IMR-90 (cell line): Measurements from ENCODE around the gene PCGF3. TPM values are rescaled to one million over a fixed set of nuclear protein-coding genes. Genes with fewer than 3 reads are reported as not detected.

Source experiments
- ATAC-seq: fragments of 200-7000 bp; cut with Tn5 transposase; 2 replicates; pipeline ENCODE4 v1.9.1; 2020; ENCODE audit warnings: low read depth, mild to moderate bottlenecking, moderate library complexity
- BruUV-seq: library from RNA; stranded (reverse); fragments of 400-500 nt; replicated peaks from 2 replicates; lab custom pipeline; 2021; lab: Mats Ljungman, UMichigan
- CTCF ChIA-PET: fragments of 300-600 bp; formaldehyde crosslinking; extraction: SDS; loops from one replicate; lab custom pipeline; 2021; ENCODE audit warnings: antibody characterized with exemption; lab: Yijun Ruan, JAX
- POLR2A ChIA-PET: fragments of 300-600 bp; sonication (Branson Sonifier 250); formaldehyde crosslinking; loops from one replicate; lab custom pipeline; 2022; ENCODE audit warnings: antibody characterized with exemption; ENCODE audit not compliant: unreplicated experiment; lab: Charles Lee
- DNase-seq: peaks from one replicate; pipeline ENCODE4 v3.0.0; 2013
- H2AFZ ChIP-seq: replicated peaks from 2 replicates; pipeline ENCODE3; 2013; ENCODE audit warnings: low read length, mild to moderate bottlenecking; ENCODE audit not compliant: poor library complexity
- H2AK5ac ChIP-seq: 2 replicates; pipeline ENCODE4 v1.6.1; 2013; ENCODE audit warnings: low read depth, low read length, inconsistent platforms
- H2AK9ac ChIP-seq: replicated peaks from 2 replicates; pipeline ENCODE3; 2013; ENCODE audit warnings: mild to moderate bottlenecking, low read depth, low read length, moderate library complexity; ENCODE audit not compliant: poor library complexity
- H2BK120ac ChIP-seq: 2 replicates; pipeline ENCODE4 v1.6.1; 2013; ENCODE audit warnings: low read depth, low read length, inconsistent platforms
- H2BK15ac ChIP-seq: 3 replicates; pipeline ENCODE4 v1.6.1; 2013; ENCODE audit warnings: low read depth, low read length, inconsistent platforms
- H2BK20ac ChIP-seq: 2 replicates; pipeline ENCODE4 v1.6.1; 2013; ENCODE audit warnings: low read depth, mild to moderate bottlenecking, inconsistent platforms, low read length, moderate library complexity
- H2BK5ac ChIP-seq: 2 replicates; pipeline ENCODE4 v1.6.1; 2013; ENCODE audit warnings: mild to moderate bottlenecking, low read depth, low read length, inconsistent platforms; ENCODE audit not compliant: poor library complexity, severe bottlenecking
- H3K14ac ChIP-seq: replicated peaks from 2 replicates; pipeline ENCODE4 v1.6.1; 2013; ENCODE audit warnings: low read depth, low read length, inconsistent platforms
- H3K18ac ChIP-seq: 2 replicates; pipeline ENCODE4 v1.6.1; 2013; ENCODE audit warnings: low read depth, low read length, control low read depth
- H3K23ac ChIP-seq: 2 replicates; pipeline ENCODE4 v1.6.1; 2013; ENCODE audit warnings: low read depth, low read length, inconsistent platforms
- H3K27ac ChIP-seq: 2 replicates; pipeline ENCODE4 v1.5.1; 2013; ENCODE audit warnings: mild to moderate bottlenecking, control low read depth, low read length; ENCODE audit not compliant: insufficient read depth
- H3K27me3 ChIP-seq: 2 replicates; pipeline ENCODE4 v1.6.1; 2013; ENCODE audit warnings: low read length; ENCODE audit not compliant: control insufficient read depth, insufficient read depth
- H3K36me3 ChIP-seq: 2 replicates; pipeline ENCODE4 v1.6.1; 2013; ENCODE audit warnings: low read length, mixed read lengths; ENCODE audit not compliant: control insufficient read depth, insufficient read depth
- H3K4ac ChIP-seq: 2 replicates; pipeline ENCODE4 v1.6.1; 2013; ENCODE audit warnings: low read depth, low read length, inconsistent platforms
- H3K4me1 ChIP-seq: 2 replicates; pipeline ENCODE4 v1.6.1; 2013; ENCODE audit warnings: low read length, mixed read lengths; ENCODE audit not compliant: control insufficient read depth, insufficient read depth
- H3K4me2 ChIP-seq: 2 replicates; pipeline ENCODE4 v1.6.1; 2013; ENCODE audit warnings: low read depth, mild to moderate bottlenecking, control low read depth, low read length, moderate library complexity
- H3K4me3 ChIP-seq: 2 replicates; pipeline ENCODE4 v1.5.1; 2013; ENCODE audit warnings: low read depth, mild to moderate bottlenecking, control low read depth, low read length, moderate library complexity; ENCODE audit not compliant: insufficient read depth
- H3K56ac ChIP-seq: 2 replicates; pipeline ENCODE4 v1.6.1; 2013; ENCODE audit warnings: low read length, inconsistent platforms; ENCODE audit not compliant: insufficient read depth; ENCODE audit errors: extremely low read depth
- H3K79me1 ChIP-seq, 2 experiments: 2 replicates each; pipeline ENCODE4 v1.6.1; 2013; ENCODE audit warnings: low read length in 2 of 2, inconsistent platforms in 1 of 2, low read depth in 1 of 2
- H3K9ac ChIP-seq: 2 replicates; pipeline ENCODE4 v1.6.1; 2013; ENCODE audit warnings: low read depth, low read length, control low read depth
- H3K9me1 ChIP-seq: 2 replicates; pipeline ENCODE4 v1.6.1; 2013; ENCODE audit warnings: low read length, inconsistent platforms; ENCODE audit not compliant: insufficient read depth
- H3K9me3 ChIP-seq: 2 replicates; pipeline ENCODE4 v1.6.1; 2013; ENCODE audit warnings: low read length; ENCODE audit not compliant: control insufficient read depth, insufficient read depth
- H4K20me1 ChIP-seq: 2 replicates; pipeline ENCODE4 v1.6.1; 2013; ENCODE audit warnings: low read length, inconsistent platforms; ENCODE audit not compliant: insufficient read depth
- H4K5ac ChIP-seq: 2 replicates; pipeline ENCODE4 v1.6.1; 2013; ENCODE audit warnings: mild to moderate bottlenecking, low read depth, low read length, control low read depth
- H4K8ac ChIP-seq, 2 experiments: 2 replicates each; pipeline ENCODE4 v1.6.1; 2013; ENCODE audit warnings: low read depth in 2 of 2, low read length in 2 of 2, control low read depth in 1 of 2, inconsistent platforms in 1 of 2
- H4K91ac ChIP-seq: 2 replicates; pipeline ENCODE4 v1.6.1; 2013; ENCODE audit warnings: low read depth, low read length, inconsistent platforms; ENCODE audit not compliant: insufficient read depth
- BHLHE40 ChIP-seq: fragments of 150-350 bp; IDR thresholded peaks from 2 replicates; pipeline ENCODE4 v1.6.1; 2016; ENCODE audit warnings: mild to moderate bottlenecking, low read depth, low read length
- CHD1 ChIP-seq: IDR thresholded peaks from 2 replicates; pipeline ENCODE4 v1.6.1; 2012; ENCODE audit warnings: low read depth, low read length, improper control_type of control experiment
- MAZ ChIP-seq: IDR thresholded peaks from 2 replicates; pipeline ENCODE4 v1.6.1; 2012; ENCODE audit warnings: low read depth, mild to moderate bottlenecking, low read length, improper control_type of control experiment, moderate library complexity, borderline replicate concordance
- MXI1 ChIP-seq: IDR thresholded peaks from 2 replicates; pipeline ENCODE4 v1.6.1; 2012; ENCODE audit warnings: low read depth, mild to moderate bottlenecking, low read length, moderate library complexity, borderline replicate concordance
- POLR2A ChIP-seq: IDR thresholded peaks from 2 replicates; pipeline ENCODE4 v1.6.1; 2012; ENCODE audit warnings: mild to moderate bottlenecking, low read depth, low read length
- RAD21 ChIP-seq: IDR thresholded peaks from 2 replicates; pipeline ENCODE4 v1.6.1; 2012; ENCODE audit warnings: low read length, improper control_type of control experiment
- WGBS, 2 experiments: methylation state at CpG; one replicate each; pipeline versions ENCODE4 v1.1.5 to v1.1.7; 2013; ENCODE audit warnings: missing lambda C conversion rate in 2 of 2; ENCODE audit not compliant: insufficient read length in 1 of 2; ENCODE audit errors: extremely low coverage in 2 of 2; 5-methylcytosine and 5-hydroxymethylcytosine counted together
- dilution Hi-C: fragments of 300-500 bp; cut with HindIII; formaldehyde crosslinking; loops from one replicate; pipeline ENCODE4 v1.14.3; 2018; ENCODE audit warnings: low sequenced_read_pairs; ENCODE audit not compliant: unreplicated experiment
- in situ Hi-C: fragments of 300-500 bp; cut with MboI; formaldehyde crosslinking; loops from 3 replicates; pipeline ENCODE4 v1.14.3; 2019; ENCODE audit warnings: low sequenced_read_pairs, inconsistent platforms, mixed read lengths
- intact Hi-C: fragments of 100-400 bp; cut with micrococcal nuclease; formaldehyde crosslinking; loops from 2 replicates; pipeline ENCODE4 v1.10.0; 2022
- polyA plus RNA-seq, 3 experiments: library from polyadenylated mRNA; depleted of rRNA; stranded (reverse); fragments of >200 nt; gene quantifications; 2 replicates each; pipeline ENCODE4 v1.2.3, GENCODE V29; 2012; ENCODE audit warnings: low replicate concordance in 1 of 3
- total RNA-seq: library from RNA; depleted of rRNA; stranded (reverse); fragments of >200 nt; gene quantifications from 2 replicates; pipeline ENCODE4 v1.2.3, GENCODE V29; 2012
- TF ChIP-seq, protein P1 (sequence below): conservative IDR thresholded peaks from 2 replicates; pipeline ENCODE4 v1.5.1; 2012; ENCODE audit warnings: mild to moderate bottlenecking, low read depth, low read length, improper control_type of control experiment
- TF ChIP-seq, protein P2 (sequence below): fragments of 150-350 bp; IDR thresholded peaks from 2 replicates; pipeline ENCODE4 v1.6.1; 2017; ENCODE audit warnings: mild to moderate bottlenecking, antibody characterized with exemption, low read length, low read depth

The PCGF3 gene
- total and polyA plus RNA-seq, 2 of the 4 experiments (the other 2 are of a cell fraction), result 40.0 to 55.3 TPM

GRCh38 chr4:780716-781492, 75.3 kb downstream of the PCGF3 start:
- BruUV-seq, result no TSS peak
- Histone ChIP-seq H2BK5ac (peak overlapping the region; percentile 64), H3K56ac (peak overlapping the region; percentile 61), H3K9me1 (peaks cover 17% of the 10 kb centered on the region), H4K5ac (peak overlapping the region; percentile 23; the same call in 1 of the 2 replicates), H2AFZ (peak overlapping the region; percentile 94), H2AK9ac (peak overlapping the region; percentile 100), H3K27me3 (peaks cover 12% of the 10 kb centered on the region), H3K18ac (no peak overlapping the region), H2BK120ac (no peak overlapping the region), H3K27ac (peak overlapping the region; percentile 81), H3K4me1 (peaks cover 5% of the 10 kb centered on the region), H4K20me1 (peaks cover 44% of the 10 kb centered on the region), H3K4me2 (peak overlapping the region; percentile 98), H3K9ac (peak overlapping the region; percentile 83), H2BK20ac (no peak overlapping the region), H3K23ac (peak overlapping the region; percentile 72), H2BK15ac (no peak overlapping the region), H3K79me1 (peaks cover 19 to 46% of the 10 kb centered on the region in 2 experiments), H3K9me3 (no peaks in the 10 kb centered on the region), H4K8ac (peak overlapping the region; percentile 44 to 85; a peak in 3 of 4 replicates), H3K4me3 (peak overlapping the region; percentile 89), H3K36me3 (peaks cover 27% of the 10 kb centered on the region), H2AK5ac (peak overlapping the region; percentile 89), H4K91ac (peak overlapping the region; percentile 89), H3K4ac (peak overlapping the region; percentile 92), H3K14ac (peak overlapping the region; percentile 90)
- POLR2A ChIA-PET, result interaction anchor here (1.0 kb wide), 1 partner anchor 13 kb away, joined by 3 read pairs; no protein-coding TSS in a partner anchor
- ATAC-seq, result peak; percentile 2
- dilution Hi-C loops (no loop called here), intact Hi-C loops (loop anchor here (10.0 kb wide), 1 partner anchor 154 kb away; the partner anchor contains the start of genes GAK and TMEM175), in situ Hi-C loops (no loop called here)
- WGBS, 2 experiments, result 22% methylated on average over 6 of the region's 38 CpGs; no CpG with 5 or more reads in 1 of the 2 experiments
- peak; percentile 10 for DNase-seq
- TF ChIP-seq BHLHE40 (no peak), MAZ (no peak), RAD21 (no peak), CHD1 (no peak), MXI1 (no peak; the same call in 1 of the 2 replicates), POLR2A (no peak; the same call in 1 of the 2 replicates)
- TF ChIP-seq, protein P1, sequence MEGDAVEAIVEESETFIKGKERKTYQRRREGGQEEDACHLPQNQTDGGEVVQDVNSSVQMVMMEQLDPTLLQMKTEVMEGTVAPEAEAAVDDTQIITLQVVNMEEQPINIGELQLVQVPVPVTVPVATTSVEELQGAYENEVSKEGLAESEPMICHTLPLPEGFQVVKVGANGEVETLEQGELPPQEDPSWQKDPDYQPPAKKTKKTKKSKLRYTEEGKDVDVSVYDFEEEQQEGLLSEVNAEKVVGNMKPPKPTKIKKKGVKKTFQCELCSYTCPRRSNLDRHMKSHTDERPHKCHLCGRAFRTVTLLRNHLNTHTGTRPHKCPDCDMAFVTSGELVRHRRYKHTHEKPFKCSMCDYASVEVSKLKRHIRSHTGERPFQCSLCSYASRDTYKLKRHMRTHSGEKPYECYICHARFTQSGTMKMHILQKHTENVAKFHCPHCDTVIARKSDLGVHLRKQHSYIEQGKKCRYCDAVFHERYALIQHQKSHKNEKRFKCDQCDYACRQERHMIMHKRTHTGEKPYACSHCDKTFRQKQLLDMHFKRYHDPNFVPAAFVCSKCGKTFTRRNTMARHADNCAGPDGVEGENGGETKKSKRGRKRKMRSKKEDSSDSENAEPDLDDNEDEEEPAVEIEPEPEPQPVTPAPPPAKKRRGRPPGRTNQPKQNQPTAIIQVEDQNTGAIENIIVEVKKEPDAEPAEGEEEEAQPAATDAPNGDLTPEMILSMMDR, result no peak
- TF ChIP-seq, protein P2, sequence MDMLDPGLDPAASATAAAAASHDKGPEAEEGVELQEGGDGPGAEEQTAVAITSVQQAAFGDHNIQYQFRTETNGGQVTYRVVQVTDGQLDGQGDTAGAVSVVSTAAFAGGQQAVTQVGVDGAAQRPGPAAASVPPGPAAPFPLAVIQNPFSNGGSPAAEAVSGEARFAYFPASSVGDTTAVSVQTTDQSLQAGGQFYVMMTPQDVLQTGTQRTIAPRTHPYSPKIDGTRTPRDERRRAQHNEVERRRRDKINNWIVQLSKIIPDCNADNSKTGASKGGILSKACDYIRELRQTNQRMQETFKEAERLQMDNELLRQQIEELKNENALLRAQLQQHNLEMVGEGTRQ, result no peak
- CTCF ChIA-PET, result no interaction called here
